KMS-11 (cell line): ENCODE results near the gene LETM1.

Source experiments
- H2AFZ ChIP-seq: fragments of 200-600 bp; sonication (generic); 2 replicates; pipeline ENCODE4 v1.6.1; 2016; ENCODE audit warnings: antibody characterized with exemption, mixed run types, low read depth
- H3K27ac ChIP-seq: fragments of 200-600 bp; sonication (generic); 2 replicates; pipeline ENCODE4 v1.6.1; 2016; ENCODE audit warnings: mild to moderate bottlenecking, mixed run types
- H3K27me3 ChIP-seq: fragments of 200-600 bp; sonication (generic); 2 replicates; pipeline ENCODE4 v1.6.1; 2017; ENCODE audit warnings: mild to moderate bottlenecking, low read depth, mixed run types, moderate library complexity; ENCODE audit not compliant: insufficient read depth
- H3K36me3 ChIP-seq: fragments of 200-600 bp; sonication (generic); 2 replicates; pipeline ENCODE4 v1.6.1; 2017; ENCODE audit warnings: mild to moderate bottlenecking, mixed run types; ENCODE audit not compliant: insufficient read depth
- H3K4me1 ChIP-seq: fragments of 200-600 bp; sonication (generic); 2 replicates; pipeline ENCODE4 v1.6.1; 2016; ENCODE audit warnings: mild to moderate bottlenecking, low read depth, mixed run types; ENCODE audit not compliant: poor library complexity, severe bottlenecking
- H3K4me2 ChIP-seq: fragments of 200-600 bp; sonication (generic); 2 replicates; pipeline ENCODE4 v1.7.0; 2016; ENCODE audit warnings: mild to moderate bottlenecking, mixed run types
- H3K4me3 ChIP-seq: fragments of 200-600 bp; sonication (generic); IDR thresholded peaks from 2 replicates; pipeline ENCODE4 v1.6.1; 2017; ENCODE audit warnings: low read depth, low read length, mixed read lengths; ENCODE audit not compliant: insufficient read depth
- H3K79me2 ChIP-seq: fragments of 200-600 bp; sonication (generic); 2 replicates; pipeline ENCODE4 v1.6.1; 2016; ENCODE audit warnings: low read depth, mixed run types; ENCODE audit not compliant: insufficient read depth
- H3K9ac ChIP-seq: fragments of 200-600 bp; sonication (generic); 2 replicates; pipeline ENCODE4 v1.6.1; 2016; ENCODE audit warnings: mild to moderate bottlenecking, mixed run types
- H4K20me1 ChIP-seq: fragments of 200-600 bp; sonication (generic); 2 replicates; pipeline ENCODE4 v1.6.1; 2016; ENCODE audit warnings: mild to moderate bottlenecking, mixed run types; ENCODE audit not compliant: insufficient read depth
- CTCF ChIP-seq: fragments of 200-600 bp; sonication (generic); conservative IDR thresholded peaks from 2 replicates; pipeline ENCODE4 v1.6.1; 2017; ENCODE audit warnings: low read depth, mild to moderate bottlenecking, antibody characterized with exemption, low read length, moderate library complexity, mixed read lengths

LETM1 gene

GRCh38 chr4:1868293-1868692 is 12.3 kb upstream of the LETM1 start:
- H3K9ac ChIP-seq, result no peak overlapping the region
- peaks cover 77% of the 10 kb centered on the region for H3K79me2 ChIP-seq
- H3K4me1 ChIP-seq, result peaks cover 23% of the 10 kb centered on the region
- no peak for TF ChIP-seq CTCF
- H3K27ac ChIP-seq, result peak overlapping the region; percentile 75; the same call in 1 of the 2 replicates
- H2AFZ ChIP-seq, result no peak overlapping the region
- peaks cover 10% of the 10 kb centered on the region; the same call in 1 of the 2 replicates for H4K20me1 ChIP-seq
- H3K27me3 ChIP-seq, result no peaks in the 10 kb centered on the region
- H3K4me3 ChIP-seq, result no peak overlapping the region
- no peaks in the 10 kb centered on the region for H3K36me3 ChIP-seq
- H3K4me2 ChIP-seq, result no peak overlapping the region

DNA sequence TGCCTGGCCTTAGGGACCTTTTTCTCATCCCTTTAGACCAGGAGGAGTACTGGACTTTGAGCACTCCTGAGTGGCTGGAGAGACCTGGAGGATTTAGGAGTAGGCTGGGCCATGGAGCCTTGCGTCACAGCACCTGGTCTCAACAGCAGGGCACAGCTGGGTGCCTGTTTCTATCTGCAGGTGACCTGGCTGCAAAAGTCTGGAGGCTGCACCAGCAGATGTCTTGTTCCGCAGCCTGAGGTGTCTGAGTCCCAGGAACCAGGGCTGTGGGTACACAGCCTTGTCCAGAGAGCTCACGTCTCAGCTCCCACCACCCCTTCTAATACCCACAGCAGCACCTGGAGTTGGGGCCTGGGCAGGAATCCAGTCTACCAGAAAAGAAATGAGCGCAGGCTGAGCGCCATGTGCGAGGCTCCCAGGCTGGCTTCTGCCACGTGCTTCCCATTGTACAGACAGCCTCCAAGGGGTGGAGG is 10.3 kb upstream of the LETM1 start:
- no peak overlapping the region for H3K4me2 ChIP-seq
- H3K9ac ChIP-seq, result no peak overlapping the region
- H3K79me2 ChIP-seq, result peaks cover 83% of the 10 kb centered on the region; the same call in 1 of the 2 replicates
- TF ChIP-seq CTCF, result no peak
- H3K27ac ChIP-seq, result peak overlapping the region; percentile 17; the same call in 1 of the 2 replicates
- no peak overlapping the region for H2AFZ ChIP-seq
- peaks cover 10% of the 10 kb centered on the region; the same call in 1 of the 2 replicates for H4K20me1 ChIP-seq
- H3K36me3 ChIP-seq, result no peaks in the 10 kb centered on the region
- H3K4me1 ChIP-seq, result peaks cover 16% of the 10 kb centered on the region
- no peaks in the 10 kb centered on the region for H3K27me3 ChIP-seq
- no peak overlapping the region for H3K4me3 ChIP-seq

GRCh38 chr4:1864076-1865008 is 8.4 kb upstream of the LETM1 start:
- no peak overlapping the region for H3K9ac ChIP-seq

More at GRCh38 chr4:1864076-1865008, 8.4 kb upstream of the LETM1 start:
- peaks cover 90% of the 10 kb centered on the region for H3K79me2 ChIP-seq
- no peak overlapping the region for H3K4me2 ChIP-seq
- H2AFZ ChIP-seq, result no peak overlapping the region
- H3K4me1 ChIP-seq, result peaks cover 8% of the 10 kb centered on the region
- no peaks in the 10 kb centered on the region for H3K27me3 ChIP-seq
- no peaks in the 10 kb centered on the region for H3K36me3 ChIP-seq
- peaks cover 10% of the 10 kb centered on the region; the same call in 1 of the 2 replicates for H4K20me1 ChIP-seq
- peak overlapping the region; percentile 23; the same call in 1 of the 2 replicates for H3K27ac ChIP-seq
- TF ChIP-seq CTCF, result no peak
- H3K4me3 ChIP-seq, result no peak overlapping the region
